SK-N-MC (cell line): ENCODE results near the gene KRT37.

Source experiments
- EZH2 ChIP-seq: fragments of 200-600 bp; sonication (generic); IDR thresholded peaks from one replicate; pipeline ENCODE4 v1.6.1; 2017; ENCODE audit warnings: antibody characterized with exemption
- FOXP2 ChIP-seq: optimal IDR thresholded peaks from 2 replicates; pipeline ENCODE3; 2011; ENCODE audit warnings: mild to moderate bottlenecking, moderate library complexity; ENCODE audit not compliant: insufficient read depth; ENCODE audit errors: extremely low read length, control extremely low read depth
- POLR2AphosphoS5 ChIP-seq: IDR thresholded peaks from 2 replicates; pipeline ENCODE4 v1.6.1; 2012; ENCODE audit warnings: mild to moderate bottlenecking, low read depth, low read length, borderline replicate concordance

GRCh38 chr17:41434005-41434404 lies 9.6 kb upstream of the KRT37 start:
- TF ChIP-seq POLR2AphosphoS5 (no peak), EZH2 (no peak), FOXP2 (no peak)
